Mesenteric fat pad (tissue), 1 donor: ENCODE measurements around the gene COL1A1. TPM values are rescaled to one million over a fixed set of nuclear protein-coding genes. Genes with fewer than 3 reads are reported as not detected.
A peak's percentile ranks its signal among the peaks of the same experiment; 100 is the strongest.

Source experiments
- DNase-seq: peaks from one replicate; pipeline ENCODE4 v3.0.0-alpha.2; 2020; ENCODE audit warnings: low spot score
- total RNA-seq: library from RNA; stranded (reverse); fragmentation: NEBNext Ultra II Directional; extraction: Animal tissue kit (Norgen Biotek cat#: 25700); gene quantifications from one replicate; pipeline ENCODE4 v1.2.1, GENCODE V29; 2021
- donor health status: DM: yes; HTN: yes; CAD: no.

Gene COL1A1
- total RNA-seq, 1 donor from 2014 or later = 309 TPM

DNA sequence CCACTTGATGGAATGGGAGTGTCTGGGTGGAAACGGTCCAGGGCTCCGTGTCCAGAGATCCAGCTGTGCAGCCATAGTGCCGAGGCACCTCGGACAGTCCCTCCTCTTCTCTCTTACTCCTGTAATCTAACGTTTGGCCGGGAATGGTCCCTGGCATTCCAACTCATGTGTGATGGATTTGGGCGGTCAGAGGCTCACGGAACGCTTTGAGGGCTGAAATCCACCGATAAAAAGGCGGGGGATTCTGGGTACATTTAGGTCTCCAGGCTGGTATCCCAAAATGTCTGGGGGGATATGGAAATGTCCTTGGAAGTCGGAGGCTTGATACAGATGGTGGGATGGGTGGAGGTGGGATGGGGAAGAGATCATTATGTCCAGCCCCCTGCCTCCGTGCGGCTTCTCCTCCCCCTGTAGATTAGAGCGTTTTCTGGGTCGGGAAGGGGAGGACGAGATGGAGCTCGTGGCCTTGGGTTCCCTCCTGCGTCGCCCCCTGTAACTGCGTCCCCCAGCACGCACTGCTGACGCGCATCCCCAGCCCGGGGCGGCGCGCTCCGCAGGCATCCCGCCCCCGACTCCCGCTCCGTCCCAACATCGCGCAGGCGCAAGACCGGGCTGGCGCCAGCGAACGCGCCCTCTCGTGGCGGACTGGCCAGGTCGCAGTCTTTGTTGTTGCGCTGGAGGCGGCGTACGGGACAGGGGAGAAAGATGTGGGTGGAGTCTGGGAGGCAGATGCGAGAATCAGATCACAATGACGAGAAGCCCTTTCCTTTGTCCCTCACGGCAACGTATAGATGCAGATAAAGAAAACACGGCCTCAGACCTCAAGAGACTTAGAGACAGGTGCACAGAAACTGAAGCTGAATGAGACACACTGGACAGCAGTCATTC, 40.2 kb downstream of the COL1A1 start:
- peak; percentile 98 for DNase-seq

DNA sequence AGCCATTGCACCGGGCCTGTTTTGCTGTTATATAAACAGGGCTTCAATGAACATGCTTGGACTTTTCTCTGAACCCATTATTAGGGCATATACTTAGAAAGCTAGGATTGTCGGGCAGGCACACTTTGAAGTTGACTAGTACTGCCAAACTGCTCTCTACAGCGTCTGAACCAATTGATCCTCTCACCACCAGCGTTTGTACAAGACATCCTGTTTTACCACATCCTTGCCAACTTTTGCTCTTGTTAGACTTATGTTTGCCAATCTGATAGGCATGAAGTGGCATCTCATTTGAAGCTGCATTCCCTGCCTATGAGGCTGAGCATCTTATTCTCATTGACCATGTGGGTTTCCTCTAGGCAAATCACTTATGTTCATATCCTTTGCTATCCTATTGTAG, 43.5 kb downstream of the COL1A1 start:
- DNase-seq = no peak

DNA sequence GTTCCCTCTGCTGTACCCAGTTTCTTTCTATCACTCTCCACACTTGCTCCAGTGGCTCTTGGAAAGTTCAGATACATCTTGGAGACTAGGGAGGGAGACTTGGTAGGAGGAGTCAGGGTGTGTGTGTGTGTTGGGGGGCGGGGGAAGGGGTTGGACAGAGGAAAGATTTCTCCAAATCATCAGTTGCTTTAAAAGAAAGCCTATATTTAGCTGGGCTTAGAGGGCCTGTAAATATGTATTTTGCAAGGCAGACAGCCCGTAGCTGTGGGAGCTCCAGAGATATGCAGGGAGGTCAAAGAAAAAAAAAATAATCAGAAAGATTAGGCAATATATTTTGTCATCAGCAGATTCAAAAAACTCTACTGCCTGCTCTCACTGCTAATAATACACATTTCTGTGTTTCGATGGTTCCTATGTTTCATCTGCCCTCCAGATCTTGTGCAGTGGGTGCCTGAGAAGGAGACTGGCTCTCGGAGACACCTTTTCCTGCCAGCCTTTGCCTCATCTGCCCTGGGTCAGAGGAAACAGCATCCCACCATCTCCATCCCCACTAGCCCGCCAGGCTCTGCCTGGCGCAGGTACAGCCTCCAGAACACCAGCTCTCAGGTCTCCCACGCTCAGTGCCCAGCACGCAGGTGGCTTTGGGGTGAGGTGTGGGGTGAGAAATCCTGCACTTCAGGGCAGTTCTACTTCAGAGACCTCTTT, 46.2 kb downstream of the COL1A1 start:
- DNase-seq = no peak

DNA sequence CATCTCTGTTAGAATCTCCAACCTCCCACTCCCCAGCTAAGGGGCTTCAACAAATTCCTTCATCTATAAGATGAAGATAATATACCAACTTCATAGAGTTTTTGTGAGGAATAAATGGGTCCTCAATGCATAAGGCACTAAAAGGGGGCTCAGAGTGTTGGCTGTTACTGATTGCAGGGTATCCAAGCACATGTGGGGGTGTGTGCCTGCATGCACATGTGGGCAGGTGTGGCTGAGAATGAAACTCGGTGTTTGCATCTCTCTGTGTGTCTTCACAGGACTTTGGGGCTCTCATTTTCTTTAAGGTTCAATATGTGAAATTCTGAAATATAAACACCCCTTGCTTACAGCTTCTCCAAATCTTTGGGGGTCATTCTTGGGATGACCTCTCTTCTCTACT, 46.8 kb downstream of the COL1A1 start:
- no peak for DNase-seq

DNA sequence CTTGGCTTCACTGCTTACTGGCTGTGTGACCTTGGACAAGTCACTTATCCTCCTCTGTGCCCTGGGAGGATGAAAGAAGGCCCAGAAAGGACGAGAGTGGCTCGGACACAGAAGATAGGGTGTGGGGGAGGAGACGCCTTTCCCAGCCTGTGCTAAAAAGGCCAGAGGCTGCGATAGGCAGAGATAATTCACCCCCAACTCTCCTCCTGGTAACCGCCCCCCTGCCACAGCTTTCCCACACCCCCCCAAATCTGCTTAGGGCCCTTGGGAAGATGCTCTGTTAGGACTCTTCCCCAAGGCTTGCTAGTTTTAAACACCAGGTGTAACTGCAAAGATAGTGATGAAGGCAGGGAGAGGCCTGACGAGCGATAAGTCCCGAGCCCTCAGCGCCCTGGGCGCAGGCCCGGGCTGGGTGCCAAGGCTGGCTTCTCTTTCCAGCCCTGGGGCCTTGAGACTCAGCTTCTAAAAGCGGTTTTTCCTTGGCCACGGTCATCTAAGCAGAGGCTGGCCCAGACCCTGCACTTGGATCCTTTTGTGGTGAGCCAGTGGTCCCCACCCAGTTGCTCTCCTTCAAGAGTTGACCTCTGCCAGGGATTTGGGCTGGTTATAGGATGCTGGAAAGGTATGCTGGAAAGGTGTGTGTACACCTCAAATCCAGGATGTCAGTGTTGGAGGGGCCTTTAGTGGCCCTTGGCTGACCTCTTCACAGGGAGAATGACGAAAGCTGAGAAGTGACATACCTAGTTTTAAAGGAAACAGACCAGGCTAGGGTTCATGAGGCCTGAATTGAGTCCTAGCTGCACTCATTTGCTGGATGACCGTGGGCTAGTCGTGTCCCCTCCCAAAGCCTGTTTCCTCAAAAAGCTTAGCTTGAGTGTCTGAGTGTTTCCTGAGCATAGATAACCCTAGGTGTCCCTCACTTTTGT, 47.5 kb downstream of the COL1A1 start:
- no peak for DNase-seq

DNA sequence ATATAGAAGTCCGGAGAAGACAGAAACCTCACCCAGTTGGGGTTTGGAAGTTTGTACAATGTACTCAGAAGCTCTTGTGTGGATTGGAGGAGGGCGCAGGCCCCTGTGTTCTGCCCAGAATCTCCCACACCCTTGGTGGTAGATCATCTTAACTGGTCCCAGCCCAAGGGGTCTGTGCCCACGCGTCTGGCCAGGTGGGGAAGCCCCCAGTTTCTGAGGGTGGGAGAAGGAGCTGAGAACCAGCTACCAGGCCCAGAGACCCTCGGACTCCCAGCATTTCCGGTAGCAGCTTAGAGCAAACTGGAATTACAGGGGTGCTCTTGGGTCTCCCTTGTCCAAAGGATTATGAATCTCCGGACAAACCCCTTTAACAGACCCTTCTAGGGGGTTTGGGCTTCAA, 48.7 kb downstream of the COL1A1 start:
- no peak for DNase-seq

DNA sequence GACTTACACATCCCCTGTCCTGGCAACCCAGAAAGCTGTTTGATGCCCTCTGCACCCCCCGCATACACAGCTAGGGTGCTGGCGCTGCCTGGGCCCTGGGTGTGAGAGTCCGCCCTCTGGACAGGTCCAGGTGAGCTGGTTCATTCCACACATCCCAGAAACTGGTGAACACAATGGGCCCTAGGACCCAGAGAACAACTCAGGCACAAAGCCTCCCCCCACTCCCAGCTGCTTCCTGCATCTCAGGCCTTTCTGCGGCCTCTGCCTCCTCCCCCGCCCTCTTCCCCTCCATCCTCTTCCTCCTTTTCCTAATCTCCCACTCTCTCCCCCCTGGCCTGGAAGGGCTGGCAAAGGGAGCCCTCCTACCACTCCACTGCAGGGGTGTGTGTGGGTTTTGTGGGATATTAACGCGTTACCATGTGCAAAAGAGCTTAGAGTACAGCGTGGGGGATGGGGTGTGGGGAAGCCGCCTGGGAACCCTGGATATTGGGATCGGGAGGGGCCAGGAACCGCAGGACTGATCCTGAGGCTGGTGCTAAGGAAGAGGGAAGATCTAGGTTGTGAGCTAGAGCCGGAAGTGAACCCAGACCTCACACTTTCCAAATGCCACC, 49.4 kb downstream of the COL1A1 start:
- DNase-seq = no peak

DNA sequence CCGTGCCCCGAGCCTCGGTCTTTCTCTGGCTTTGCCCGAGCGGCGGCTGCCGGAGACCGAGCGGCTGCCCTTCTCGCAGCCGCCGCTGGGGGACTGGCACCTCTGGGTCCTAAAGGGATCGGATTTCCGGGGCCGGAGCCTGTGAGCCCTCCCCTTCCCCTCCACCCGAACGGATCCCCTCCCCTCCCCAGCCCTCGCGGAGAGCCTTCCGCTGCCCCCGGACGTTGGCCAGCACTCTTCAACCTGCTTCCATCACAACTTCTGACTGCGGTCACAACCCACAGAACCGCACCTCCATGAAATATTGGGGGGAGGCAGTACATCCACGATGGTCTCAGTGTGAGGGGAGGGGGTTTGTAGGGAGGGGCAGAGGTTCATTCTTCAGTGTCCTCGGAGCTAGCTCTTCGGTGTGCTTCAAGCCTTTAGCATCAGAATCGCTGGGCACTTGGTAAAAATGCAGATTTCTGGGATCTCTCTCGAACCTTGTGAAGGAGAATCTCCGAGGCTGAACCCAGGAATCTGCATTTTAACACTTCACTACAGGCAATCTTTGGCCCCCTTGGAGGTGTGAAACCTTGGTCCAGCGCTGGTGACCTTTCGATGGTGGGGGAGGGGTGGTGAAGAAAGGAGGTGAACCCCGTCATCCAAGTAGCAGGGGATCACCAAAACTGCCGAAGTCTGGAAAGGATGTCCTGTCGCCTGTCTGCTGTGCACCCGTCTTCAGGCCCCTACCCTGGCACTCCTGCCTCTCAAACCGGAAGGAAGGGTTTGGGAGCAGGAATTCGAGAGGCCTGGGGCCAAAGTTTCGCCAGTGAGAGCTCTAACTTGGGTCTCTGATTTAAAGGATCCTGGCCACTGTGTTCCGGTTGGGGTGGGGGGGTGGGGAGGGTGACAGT, 50.1 kb downstream of the COL1A1 start:
- peak; percentile 98 for DNase-seq

DNA sequence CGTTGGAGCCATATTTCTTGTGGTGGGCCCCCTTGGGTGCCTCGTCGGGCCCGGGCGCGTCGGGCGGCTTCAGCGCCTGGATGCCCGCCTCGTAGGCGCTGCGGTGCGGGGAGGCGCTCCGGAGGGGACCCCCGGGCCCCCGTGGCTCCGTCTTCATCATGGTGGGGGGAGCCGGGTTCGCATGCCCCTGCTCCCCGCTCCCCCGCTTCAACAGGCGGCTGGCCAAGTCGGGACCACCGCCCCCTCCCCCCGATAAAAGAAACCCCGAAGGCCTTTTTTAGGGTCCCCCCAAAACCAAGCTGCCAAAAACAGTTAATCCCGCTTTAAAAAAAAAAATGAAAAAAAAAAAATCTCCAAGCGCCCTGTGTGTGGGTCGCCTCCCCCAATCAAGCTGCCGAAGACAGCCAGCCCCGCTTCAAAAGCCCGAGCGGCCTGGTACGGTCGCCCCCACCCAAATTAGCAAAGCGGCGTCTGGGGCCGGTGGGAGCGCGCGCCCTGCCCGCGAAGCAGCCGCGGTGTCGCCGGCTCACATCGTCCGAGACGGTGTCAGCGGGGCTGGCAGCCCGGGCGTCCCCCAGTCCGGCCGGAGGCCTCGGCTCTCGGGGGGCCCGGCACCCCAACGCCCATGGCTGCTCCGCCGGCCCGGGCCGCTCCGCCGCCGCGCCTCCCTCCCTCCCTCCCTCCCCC, 50.9 kb downstream of the COL1A1 start, which contains the start of gene PPP1R9B:
PPP1R9B (minus strand) TSS at position 324 of the 687 bp plus-strand sequence; CDS start at position 160, 164 bp downstream.
- DNase-seq = no peak

DNA sequence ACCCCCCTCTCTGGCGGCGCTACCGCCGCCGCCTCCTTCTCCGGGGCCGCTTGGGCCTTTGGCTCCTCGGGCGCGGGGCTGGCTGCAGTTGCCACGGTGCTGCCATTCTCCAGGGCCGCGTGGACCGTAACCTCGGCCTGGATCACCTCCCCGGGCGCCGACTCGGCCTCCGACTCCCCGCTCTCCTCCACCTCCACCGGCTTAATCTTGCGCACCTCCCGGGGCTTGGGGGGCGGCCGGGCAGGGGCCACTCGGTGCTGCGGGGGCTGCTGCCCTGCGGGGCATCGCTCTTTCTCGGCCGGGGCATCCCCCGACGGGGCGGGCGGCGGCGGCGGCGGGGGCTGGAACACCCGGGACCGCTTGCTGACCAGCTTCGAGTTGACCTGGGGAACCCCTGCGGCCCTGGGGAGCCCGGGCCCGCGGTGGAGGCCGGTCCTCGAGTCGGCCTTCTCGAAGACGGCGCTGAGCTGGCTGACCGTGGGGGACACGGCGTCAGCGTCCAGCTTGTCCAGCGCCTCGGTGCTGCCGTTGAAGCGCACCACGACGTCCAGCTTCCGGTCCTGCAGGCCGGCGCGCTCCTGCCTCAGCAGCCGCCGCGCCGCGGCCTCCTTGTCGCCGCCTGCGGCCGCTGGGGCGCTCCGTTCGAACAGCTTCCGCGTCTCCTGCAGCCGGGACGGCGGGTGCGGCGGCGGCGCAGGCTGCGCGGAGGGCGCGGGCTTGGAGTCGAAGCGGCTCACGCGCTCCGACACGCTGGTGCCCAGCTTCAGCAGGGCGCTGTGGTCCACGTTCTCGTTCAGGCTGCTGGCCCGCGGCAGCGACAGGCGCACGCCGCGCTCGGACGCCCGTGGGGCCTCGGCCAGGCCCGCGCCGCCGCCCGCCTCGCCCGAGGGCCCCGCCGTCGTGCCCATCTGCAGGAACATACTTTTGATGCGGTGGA, 51.7 kb downstream of the COL1A1 start:
- no peak for DNase-seq

DNA sequence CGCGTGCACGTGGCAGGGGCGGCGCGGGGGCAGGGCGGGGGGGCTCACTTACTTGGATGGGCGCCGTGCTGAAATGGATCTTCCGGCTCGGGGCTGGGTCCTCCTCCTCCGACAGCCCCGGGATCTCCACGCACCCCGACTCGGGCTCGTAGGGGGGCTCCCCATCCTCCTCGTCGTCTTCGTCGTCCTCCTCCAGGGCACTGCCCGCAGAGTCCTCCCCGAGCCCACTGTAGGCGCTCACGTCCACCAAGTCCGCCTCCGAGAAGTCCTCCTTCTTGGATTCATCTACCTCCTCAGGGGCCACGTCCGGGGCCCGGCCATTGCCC, 52.4 kb downstream of the COL1A1 start:
- DNase-seq = no peak

DNA sequence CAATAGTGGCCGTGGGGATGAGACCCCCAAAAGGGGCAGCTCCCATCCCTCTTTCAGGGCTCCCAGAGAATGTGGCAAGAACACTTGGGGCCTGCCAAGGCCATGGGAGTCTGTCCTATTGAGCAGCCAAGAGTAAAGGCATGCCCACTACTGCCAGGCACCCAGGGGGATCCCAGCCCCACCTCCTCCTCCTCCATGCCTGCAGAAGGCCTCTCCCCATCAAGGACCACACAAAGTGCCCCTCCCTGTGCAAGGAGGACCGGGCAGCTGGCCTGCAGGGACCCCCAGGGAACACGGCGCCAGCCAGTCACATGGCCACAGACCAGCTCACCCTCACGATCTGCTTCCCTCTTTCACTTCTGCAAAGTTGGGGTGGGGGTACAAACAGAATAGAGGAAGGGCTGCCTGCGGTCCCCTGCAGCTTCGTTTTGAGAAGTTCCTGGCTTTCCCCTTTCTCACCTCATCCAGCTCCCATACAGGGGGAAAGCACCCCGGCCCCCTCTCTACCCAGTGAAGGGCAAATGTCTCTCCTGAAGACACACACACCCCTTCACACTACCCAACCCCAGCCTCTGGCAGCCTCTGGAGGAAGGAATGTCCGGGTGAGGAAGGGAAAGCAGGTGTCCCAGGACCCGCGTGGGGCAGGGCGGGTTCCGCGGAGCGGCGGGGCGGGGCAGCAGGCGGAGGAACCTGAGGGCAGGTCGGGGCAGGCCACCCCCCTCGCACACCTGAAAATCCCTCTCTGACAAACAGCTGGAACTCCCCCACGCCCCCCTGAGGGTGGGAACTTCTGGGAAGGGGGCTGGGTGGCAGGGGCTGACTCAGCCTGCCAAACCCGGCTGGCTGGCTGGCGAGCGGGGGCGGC, 53.0 kb downstream of the COL1A1 start:
- no peak for DNase-seq

DNA sequence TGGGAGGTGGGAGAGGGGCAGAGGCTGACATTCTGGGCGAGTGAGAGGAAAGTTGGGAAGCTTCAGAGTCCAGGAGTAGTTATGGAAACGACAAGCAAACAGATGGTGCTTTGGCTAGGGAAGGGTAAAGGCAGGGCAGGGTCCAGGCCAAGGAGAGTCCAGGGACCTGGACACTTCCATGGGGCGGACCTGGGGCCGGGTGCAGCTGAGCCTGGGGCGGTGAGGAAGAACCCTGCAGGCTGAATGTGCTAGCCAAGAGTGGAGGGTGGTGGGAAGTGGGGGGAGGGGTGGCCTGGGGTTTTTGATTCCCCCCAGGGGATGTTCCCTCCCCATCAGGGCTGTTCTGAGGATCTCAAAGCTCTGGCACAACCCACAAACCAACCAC, 53.6 kb downstream of the COL1A1 start:
- DNase-seq = no peak

DNA sequence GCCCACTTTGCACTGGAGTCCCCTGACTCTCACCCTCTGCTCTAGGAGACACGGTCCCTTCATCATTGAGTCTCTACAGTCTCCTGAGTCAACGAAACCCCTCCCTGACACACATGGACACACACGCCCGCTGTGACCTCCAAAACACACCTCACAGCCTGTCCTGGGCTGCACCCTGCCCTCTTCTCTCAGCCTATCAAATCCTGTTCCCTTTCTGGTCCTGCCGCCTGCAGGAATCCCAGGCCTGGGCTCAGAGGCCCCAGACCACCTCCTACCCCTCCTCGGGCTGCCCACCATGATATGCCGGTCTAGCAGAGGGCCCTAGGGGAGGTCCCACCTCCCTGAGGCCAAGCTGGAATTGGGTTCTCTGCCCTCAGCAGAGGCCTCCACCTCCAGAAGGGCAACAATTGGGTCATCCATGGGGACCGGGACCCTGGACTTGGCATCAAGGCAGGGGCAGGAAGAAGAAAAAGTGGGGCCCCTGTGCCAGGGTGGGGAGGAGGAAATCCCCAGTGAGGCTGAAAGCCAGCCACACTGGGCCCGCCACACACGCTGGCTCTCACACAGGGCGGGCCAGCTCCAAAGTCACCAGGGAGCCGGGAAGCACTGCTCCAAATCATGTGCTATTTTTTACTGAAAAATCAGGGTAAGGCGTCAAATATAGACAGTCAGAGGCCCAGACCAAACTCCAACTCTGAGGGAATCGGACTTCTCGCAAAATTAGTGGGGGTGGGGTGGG, 54.3 kb downstream of the COL1A1 start:
- no peak for DNase-seq

DNA sequence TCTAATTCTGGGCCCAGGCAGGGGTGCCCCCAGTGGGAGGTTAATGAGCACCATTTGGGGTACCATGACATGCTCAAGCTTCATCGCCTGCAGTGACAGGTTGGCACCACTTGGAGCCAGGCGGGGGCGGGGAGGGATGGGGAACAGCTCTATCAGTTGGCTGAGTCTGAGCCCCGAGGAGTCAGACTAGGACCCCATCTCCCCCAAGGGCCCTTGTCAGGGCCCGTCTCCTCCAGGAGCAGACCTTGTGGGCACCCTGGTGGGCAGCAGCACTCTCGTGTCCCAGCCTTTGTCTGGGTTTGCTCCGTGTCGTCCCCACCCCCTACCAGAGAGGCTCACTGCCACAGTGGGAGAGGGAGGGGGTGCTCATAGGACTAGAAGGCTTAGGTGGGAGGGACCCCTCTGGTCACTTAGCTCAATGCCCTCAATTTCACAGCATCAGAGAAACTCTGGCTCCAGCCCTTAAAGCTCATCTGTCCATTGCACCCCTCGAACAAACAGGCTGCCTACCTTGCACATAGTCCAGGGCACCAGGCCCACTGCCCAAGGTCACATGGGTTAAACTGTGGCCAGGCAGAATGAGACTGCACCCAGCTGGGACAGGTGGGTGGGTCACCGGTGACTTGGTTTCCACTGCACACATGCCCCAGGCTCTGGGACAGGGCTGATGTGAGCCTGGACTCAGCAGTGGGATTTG, 55.1 kb downstream of the COL1A1 start:
- DNase-seq = no peak
